SK-N-MC (cell line): ENCODE data around the gene FAT1.

Experiments
- EZH2 ChIP-seq: fragments of 200-600 bp; sonication (generic); IDR thresholded peaks from one replicate; pipeline ENCODE4 v1.6.1; 2017; ENCODE audit warnings: antibody characterized with exemption
- FOXP2 ChIP-seq: optimal IDR thresholded peaks from 2 replicates; pipeline ENCODE3; 2011; ENCODE audit warnings: mild to moderate bottlenecking, moderate library complexity; ENCODE audit not compliant: insufficient read depth; ENCODE audit errors: extremely low read length, control extremely low read depth
- POLR2AphosphoS5 ChIP-seq: IDR thresholded peaks from 2 replicates; pipeline ENCODE4 v1.6.1; 2012; ENCODE audit warnings: mild to moderate bottlenecking, low read depth, low read length, borderline replicate concordance

GRCh38 chr4:186666750-186667149, 56.9 kb downstream of the FAT1 start:
- TF ChIP-seq POLR2AphosphoS5 (no peak), EZH2 (no peak), FOXP2 (no peak)
